Liver (tissue), 9 donors: ENCODE results near the gene SMG6. TPM values are rescaled to one million over a fixed set of nuclear protein-coding genes. Genes with fewer than 3 reads are reported as not detected.

ENCODE experiments used
- DNase-seq: peaks from one replicate; pipeline ENCODE4 v3.0.0-alpha.2; 2017; ENCODE audit warnings: low spot score
- H3K27ac ChIP-seq, 2 donors: one replicate each; pipeline ENCODE4 v1.7.0; 2013; ENCODE audit warnings: inconsistent platforms in 2 of 2, low read length in 2 of 2, control low read depth in 1 of 2, low read depth in 1 of 2, mild to moderate bottlenecking in 1 of 2
- H3K27me3 ChIP-seq, 4 donors: one replicate each; pipeline versions ENCODE4 v1.6.1 to v1.7.0; 2013; ENCODE audit warnings: low read length in 3 of 4, inconsistent platforms in 1 of 4, mild to moderate bottlenecking in 1 of 4, moderate library complexity in 1 of 4; ENCODE audit not compliant: control insufficient read depth in 4 of 4, insufficient read depth in 4 of 4
- H3K36me3 ChIP-seq, 4 donors: one replicate each; pipeline versions ENCODE4 v1.6.1 to v1.7.0; 2013; ENCODE audit warnings: low read length in 3 of 4, mild to moderate bottlenecking in 3 of 4, low read depth in 1 of 4, moderate library complexity in 1 of 4; ENCODE audit not compliant: control insufficient read depth in 4 of 4, insufficient read depth in 3 of 4
- H3K4me1 ChIP-seq, 4 donors: one replicate each; pipeline versions ENCODE4 v1.6.1 to v1.7.0; 2013; ENCODE audit warnings: low read length in 3 of 4, mild to moderate bottlenecking in 3 of 4, moderate library complexity in 1 of 4; ENCODE audit not compliant: control insufficient read depth in 4 of 4, insufficient read depth in 4 of 4
- H3K4me3 ChIP-seq, 3 donors: one replicate each; pipeline versions ENCODE4 v1.6.1 to v1.7.0; 2013; ENCODE audit warnings: low read length in 3 of 3, control low read depth in 1 of 3, low read depth in 1 of 3, mild to moderate bottlenecking in 1 of 3
- H3K9ac ChIP-seq, 2 donors: one replicate each; pipeline ENCODE4 v1.7.0; 2013; ENCODE audit warnings: low read length in 2 of 2, mild to moderate bottlenecking in 2 of 2, moderate library complexity in 2 of 2, control low read depth in 1 of 2, low read depth in 1 of 2
- H3K9me3 ChIP-seq, 4 donors: one replicate each; pipeline versions ENCODE4 v1.6.1 to v1.7.0; 2013; ENCODE audit warnings: low read length in 3 of 4; ENCODE audit not compliant: control insufficient read depth in 4 of 4
- ATF3 ChIP-seq: IDR thresholded peaks from 2 replicates; pipeline ENCODE4 v1.6.1; 2016; ENCODE audit warnings: antibody characterized with exemption
- CTCF ChIP-seq: fragments of 150-350 bp; IDR thresholded peaks from 2 replicates; pipeline ENCODE4 v1.5.1; 2017; ENCODE audit warnings: improper control_type of control experiment, low read depth, low read length; ENCODE audit not compliant: missing input control
- FOXA1 ChIP-seq: IDR thresholded peaks from 2 replicates; pipeline ENCODE4 v1.6.1; 2016; ENCODE audit warnings: antibody characterized with exemption
- FOXA2 ChIP-seq: IDR thresholded peaks from 2 replicates; pipeline ENCODE4 v1.6.1; 2016; ENCODE audit warnings: antibody characterized with exemption
- GABPA ChIP-seq, 2 donors: IDR thresholded peaks in 1 of 2; conservative IDR thresholded peaks in 1 of 2; 2 replicates each; pipeline ENCODE4 v1.6.1; 2016; ENCODE audit warnings: antibody characterized with exemption in 2 of 2, mild to moderate bottlenecking in 1 of 2, moderate library complexity in 1 of 2
- HNF4A ChIP-seq, 2 donors: conservative IDR thresholded peaks; 2 replicates each; pipeline ENCODE4 v1.6.1; 2016; ENCODE audit warnings: antibody characterized with exemption in 2 of 2, mild to moderate bottlenecking in 2 of 2
- HNF4G ChIP-seq: IDR thresholded peaks from 2 replicates; pipeline ENCODE4 v1.6.1; 2016; ENCODE audit warnings: antibody characterized with exemption
- MAX ChIP-seq: IDR thresholded peaks from 2 replicates; pipeline ENCODE4 v1.6.1; 2016; ENCODE audit warnings: antibody characterized with exemption
- NR2F2 ChIP-seq: IDR thresholded peaks from 2 replicates; pipeline ENCODE4 v1.6.1; 2016; ENCODE audit warnings: antibody characterized with exemption
- RAD21 ChIP-seq, 2 donors: IDR thresholded peaks; 2 replicates each; pipeline ENCODE4 v1.6.1; 2016; ENCODE audit warnings: antibody characterized with exemption in 2 of 2, mild to moderate bottlenecking in 2 of 2
- RXRA ChIP-seq, 2 donors: IDR thresholded peaks; 2 replicates each; pipeline ENCODE4 v1.6.1; 2017 to 2018; ENCODE audit warnings: antibody characterized with exemption in 2 of 2, mild to moderate bottlenecking in 1 of 2
- SP1 ChIP-seq: IDR thresholded peaks from 2 replicates; pipeline ENCODE4 v1.6.1; 2018; ENCODE audit warnings: antibody characterized with exemption, mild to moderate bottlenecking
- TAF1 ChIP-seq: conservative IDR thresholded peaks from 2 replicates; pipeline ENCODE4 v1.6.1; 2016; ENCODE audit warnings: antibody characterized with exemption, mild to moderate bottlenecking
- YY1 ChIP-seq: IDR thresholded peaks from 2 replicates; pipeline ENCODE4 v1.6.1; 2016; ENCODE audit warnings: antibody characterized with exemption, mild to moderate bottlenecking
- ZBTB33 ChIP-seq: IDR thresholded peaks from 2 replicates; pipeline ENCODE4 v1.6.1; 2016; ENCODE audit warnings: antibody characterized with exemption
- WGBS: extraction: QIAGEN DNeasy Blood & Tissue Kit; methylation state at CpG from one replicate; pipeline ENCODE4 v1.1.7; 2013; 5-methylcytosine and 5-hydroxymethylcytosine counted together
- polyA plus RNA-seq, 2 donors: library from polyadenylated mRNA; stranded (reverse) in 1 of 2; unstranded in 1 of 2; fragments of 200-250 nt in 1 of 2; fragments of >200 nt in 1 of 2; fragmentation: Nextera tagmentation in 1 of 2; extraction: Ambion mirVana in 1 of 2; gene quantifications; one replicate each; pipeline versions ENCODE4 v1.2.1 to v1.2.3, GENCODE V29; 2013 to 2015
- total RNA-seq, 2 donors: library from RNA; depleted of rRNA; stranded (reverse); fragments of >200 nt; gene quantifications; one replicate each; pipeline ENCODE4 v1.2.3, GENCODE V29; 2014
- donor health status: healthy.
- donor health status: healthy.
- donor health status: healthy.
- donor health status: healthy.
- donor health status: healthy.

SMG6 gene
- total and polyA plus RNA-seq, 4 donors, result 4.9 to 12.0 (median 8.2) TPM

GRCh38 chr17:2177235-2177811 is 126.3 kb downstream of the SMG6 start:
- TF ChIP-seq FOXA1 (no peak), GABPA (IDR thresholded peaks at IDR 0.05 in 1 of 2, conservative IDR thresholded peaks at IDR 0.05 in 1 of 2) (peak in 1 of 2 donors; percentile 39), CTCF (no peak), ATF3 (no peak), RXRA (IDR thresholded peaks at IDR 0.05) (peak; percentile 93 to 96), RAD21 (IDR thresholded peaks at IDR 0.05) (peak in 1 of 2 donors; percentile 33), ZBTB33 (no peak), TAF1 (no peak), HNF4A (conservative IDR thresholded peaks at IDR 0.05) (peak; percentile 23 to 36), SP1 (peak; percentile 70), FOXA2 (peak; percentile 24), YY1 (peak; percentile 64)
- no peak for DNase-seq

GRCh38 chr17:2176499-2177169 is 127.0 kb downstream of the SMG6 start:
- Histone ChIP-seq H3K4me1 (peaks cover 23 to 84% (median 74%) of the 10 kb centered on the region in 4 donors), H3K4me3 (no peak overlapping the region), H3K36me3 (no peaks in the 10 kb centered on the region), H3K27me3 (no peaks in the 10 kb centered on the region), H3K9me3 (no peaks in the 10 kb centered on the region), H3K9ac (no peak overlapping the region), H3K27ac (peak overlapping the region; percentile 36 to 55)
- 80% methylated on average over 8 of the region's 8 CpGs for WGBS
- TF ChIP-seq NR2F2, result no peak
- no peak for TF ChIP-seq HNF4G
- TF ChIP-seq TAF1, result no peak
- TF ChIP-seq MAX, result no peak
- TF ChIP-seq RAD21 (IDR thresholded peaks at IDR 0.05), result no peak
- no peak for TF ChIP-seq SP1
- TF ChIP-seq ATF3, result no peak
- no peak for DNase-seq

More at GRCh38 chr17:2177235-2177811, 126.3 kb downstream of the SMG6 start:
- 39% methylated on average over 4 of the region's 4 CpGs for WGBS
- no peak overlapping the region for H3K9ac ChIP-seq
- H3K36me3 ChIP-seq, result no peaks in the 10 kb centered on the region
- H3K4me1 ChIP-seq, result peaks cover 23 to 79% (median 68%) of the 10 kb centered on the region in 4 donors
- no peaks in the 10 kb centered on the region for H3K27me3 ChIP-seq
- H3K27ac ChIP-seq, result peak overlapping the region; percentile 36 to 55
- H3K4me3 ChIP-seq, result no peak overlapping the region
- no peaks in the 10 kb centered on the region for H3K9me3 ChIP-seq
